ENCODE data around the gene TMOD3.

DNA sequence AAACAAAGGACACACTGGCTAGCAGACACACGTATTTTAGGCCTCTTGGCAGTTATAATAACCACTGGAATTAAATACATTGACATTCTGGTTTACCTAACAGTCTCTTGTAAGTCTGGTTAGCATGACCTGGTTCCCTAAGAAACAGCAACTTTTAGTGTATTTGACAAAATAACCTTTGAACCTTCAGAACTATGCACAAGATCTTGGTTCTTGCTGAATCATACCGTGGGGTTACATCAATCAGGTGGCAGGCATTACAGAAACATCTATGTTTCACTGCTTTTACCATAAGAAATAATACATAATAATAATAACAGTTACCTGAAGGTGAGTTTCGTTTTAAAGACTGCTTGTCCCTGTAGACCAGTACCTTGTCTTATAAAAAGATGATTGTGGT lies 123.4 kb downstream of the TMOD3 start:
- TF ChIP-seq, protein P1, sequence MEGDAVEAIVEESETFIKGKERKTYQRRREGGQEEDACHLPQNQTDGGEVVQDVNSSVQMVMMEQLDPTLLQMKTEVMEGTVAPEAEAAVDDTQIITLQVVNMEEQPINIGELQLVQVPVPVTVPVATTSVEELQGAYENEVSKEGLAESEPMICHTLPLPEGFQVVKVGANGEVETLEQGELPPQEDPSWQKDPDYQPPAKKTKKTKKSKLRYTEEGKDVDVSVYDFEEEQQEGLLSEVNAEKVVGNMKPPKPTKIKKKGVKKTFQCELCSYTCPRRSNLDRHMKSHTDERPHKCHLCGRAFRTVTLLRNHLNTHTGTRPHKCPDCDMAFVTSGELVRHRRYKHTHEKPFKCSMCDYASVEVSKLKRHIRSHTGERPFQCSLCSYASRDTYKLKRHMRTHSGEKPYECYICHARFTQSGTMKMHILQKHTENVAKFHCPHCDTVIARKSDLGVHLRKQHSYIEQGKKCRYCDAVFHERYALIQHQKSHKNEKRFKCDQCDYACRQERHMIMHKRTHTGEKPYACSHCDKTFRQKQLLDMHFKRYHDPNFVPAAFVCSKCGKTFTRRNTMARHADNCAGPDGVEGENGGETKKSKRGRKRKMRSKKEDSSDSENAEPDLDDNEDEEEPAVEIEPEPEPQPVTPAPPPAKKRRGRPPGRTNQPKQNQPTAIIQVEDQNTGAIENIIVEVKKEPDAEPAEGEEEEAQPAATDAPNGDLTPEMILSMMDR (IDR thresholded peaks at IDR 0.05): no peak
- TF ChIP-seq EZH2phosphoT487 (IDR thresholded peaks at IDR 0.05) (no peak), EZH2 (IDR thresholded peaks at IDR 0.05) (no peak)

Data from neural progenitor cell (in vitro differentiated cells).